Measurements from ENCODE around the gene PIEZO2.

GRCh38 chr18:11070593-11070992 is 78.8 kb downstream of the PIEZO2 start:
- TF ChIP-seq POLR2A (IDR thresholded peaks at IDR 0.05; ENCODE audit: low read depth, low read length) (no peak), TAF1 (IDR thresholded peaks at IDR 0.05; ENCODE audit: low read depth, low read length) (no peak), POLR2AphosphoS5 (IDR thresholded peaks at IDR 0.05; ENCODE audit: low read depth, low read length) (no peak), PAX5 (IDR thresholded peaks at IDR 0.05; ENCODE audit: insufficient read depth, low read length, severe bottlenecking) (no peak)

Data from GM12891 (cell line).